KMS-11 (cell line): Measurements from ENCODE around the gene CEP126.

ENCODE experiments used
- H2AFZ ChIP-seq: fragments of 200-600 bp; sonication (generic); 2 replicates; pipeline ENCODE4 v1.6.1; 2016; ENCODE audit warnings: antibody characterized with exemption, mixed run types, low read depth
- H3K27ac ChIP-seq: fragments of 200-600 bp; sonication (generic); 2 replicates; pipeline ENCODE4 v1.6.1; 2016; ENCODE audit warnings: mild to moderate bottlenecking, mixed run types
- H3K27me3 ChIP-seq: fragments of 200-600 bp; sonication (generic); 2 replicates; pipeline ENCODE4 v1.6.1; 2017; ENCODE audit warnings: mild to moderate bottlenecking, low read depth, mixed run types, moderate library complexity; ENCODE audit not compliant: insufficient read depth
- H3K36me3 ChIP-seq: fragments of 200-600 bp; sonication (generic); 2 replicates; pipeline ENCODE4 v1.6.1; 2017; ENCODE audit warnings: mild to moderate bottlenecking, mixed run types; ENCODE audit not compliant: insufficient read depth
- H3K4me1 ChIP-seq: fragments of 200-600 bp; sonication (generic); 2 replicates; pipeline ENCODE4 v1.6.1; 2016; ENCODE audit warnings: mild to moderate bottlenecking, low read depth, mixed run types; ENCODE audit not compliant: poor library complexity, severe bottlenecking
- H3K4me2 ChIP-seq: fragments of 200-600 bp; sonication (generic); 2 replicates; pipeline ENCODE4 v1.7.0; 2016; ENCODE audit warnings: mild to moderate bottlenecking, mixed run types
- H3K4me3 ChIP-seq: fragments of 200-600 bp; sonication (generic); IDR thresholded peaks from 2 replicates; pipeline ENCODE4 v1.6.1; 2017; ENCODE audit warnings: low read depth, low read length, mixed read lengths; ENCODE audit not compliant: insufficient read depth
- H3K79me2 ChIP-seq: fragments of 200-600 bp; sonication (generic); 2 replicates; pipeline ENCODE4 v1.6.1; 2016; ENCODE audit warnings: low read depth, mixed run types; ENCODE audit not compliant: insufficient read depth
- H3K9ac ChIP-seq: fragments of 200-600 bp; sonication (generic); 2 replicates; pipeline ENCODE4 v1.6.1; 2016; ENCODE audit warnings: mild to moderate bottlenecking, mixed run types
- H4K20me1 ChIP-seq: fragments of 200-600 bp; sonication (generic); 2 replicates; pipeline ENCODE4 v1.6.1; 2016; ENCODE audit warnings: mild to moderate bottlenecking, mixed run types; ENCODE audit not compliant: insufficient read depth
- TF ChIP-seq, protein P1 (sequence below): fragments of 200-600 bp; sonication (generic); conservative IDR thresholded peaks from 2 replicates; pipeline ENCODE4 v1.6.1; 2017; ENCODE audit warnings: low read depth, mild to moderate bottlenecking, antibody characterized with exemption, low read length, moderate library complexity, mixed read lengths

The CEP126 gene

DNA sequence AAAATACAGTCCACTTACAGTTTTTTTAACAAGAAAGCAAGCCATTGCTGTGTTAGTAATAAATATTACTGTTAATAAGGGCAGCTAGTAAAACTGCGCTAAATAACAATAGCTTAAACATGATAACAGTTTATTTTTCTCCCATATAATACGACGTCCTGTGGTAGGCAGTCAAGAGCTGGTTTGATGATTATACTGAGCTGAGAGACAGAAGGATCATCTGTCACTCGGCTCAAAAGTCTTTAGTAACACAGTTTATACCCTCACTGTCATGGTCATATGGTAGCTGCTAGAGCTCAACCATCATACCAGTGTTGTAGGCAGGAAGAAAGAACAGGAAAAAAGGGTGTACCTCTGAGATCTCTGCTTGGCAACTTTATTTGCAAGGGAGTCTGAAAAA, 30.6 kb downstream of the CEP126 start:
- Histone ChIP-seq H3K4me1 (no peaks in the 10 kb centered on the region), H3K4me3 (no peak overlapping the region), H3K4me2 (no peak overlapping the region), H3K27ac (no peak overlapping the region), H4K20me1 (no peaks in the 10 kb centered on the region), H3K36me3 (no peaks in the 10 kb centered on the region), H2AFZ (no peak overlapping the region), H3K79me2 (no peaks in the 10 kb centered on the region), H3K27me3 (no peaks in the 10 kb centered on the region), H3K9ac (no peak overlapping the region)
- TF ChIP-seq, protein P1, sequence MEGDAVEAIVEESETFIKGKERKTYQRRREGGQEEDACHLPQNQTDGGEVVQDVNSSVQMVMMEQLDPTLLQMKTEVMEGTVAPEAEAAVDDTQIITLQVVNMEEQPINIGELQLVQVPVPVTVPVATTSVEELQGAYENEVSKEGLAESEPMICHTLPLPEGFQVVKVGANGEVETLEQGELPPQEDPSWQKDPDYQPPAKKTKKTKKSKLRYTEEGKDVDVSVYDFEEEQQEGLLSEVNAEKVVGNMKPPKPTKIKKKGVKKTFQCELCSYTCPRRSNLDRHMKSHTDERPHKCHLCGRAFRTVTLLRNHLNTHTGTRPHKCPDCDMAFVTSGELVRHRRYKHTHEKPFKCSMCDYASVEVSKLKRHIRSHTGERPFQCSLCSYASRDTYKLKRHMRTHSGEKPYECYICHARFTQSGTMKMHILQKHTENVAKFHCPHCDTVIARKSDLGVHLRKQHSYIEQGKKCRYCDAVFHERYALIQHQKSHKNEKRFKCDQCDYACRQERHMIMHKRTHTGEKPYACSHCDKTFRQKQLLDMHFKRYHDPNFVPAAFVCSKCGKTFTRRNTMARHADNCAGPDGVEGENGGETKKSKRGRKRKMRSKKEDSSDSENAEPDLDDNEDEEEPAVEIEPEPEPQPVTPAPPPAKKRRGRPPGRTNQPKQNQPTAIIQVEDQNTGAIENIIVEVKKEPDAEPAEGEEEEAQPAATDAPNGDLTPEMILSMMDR = no peak

DNA sequence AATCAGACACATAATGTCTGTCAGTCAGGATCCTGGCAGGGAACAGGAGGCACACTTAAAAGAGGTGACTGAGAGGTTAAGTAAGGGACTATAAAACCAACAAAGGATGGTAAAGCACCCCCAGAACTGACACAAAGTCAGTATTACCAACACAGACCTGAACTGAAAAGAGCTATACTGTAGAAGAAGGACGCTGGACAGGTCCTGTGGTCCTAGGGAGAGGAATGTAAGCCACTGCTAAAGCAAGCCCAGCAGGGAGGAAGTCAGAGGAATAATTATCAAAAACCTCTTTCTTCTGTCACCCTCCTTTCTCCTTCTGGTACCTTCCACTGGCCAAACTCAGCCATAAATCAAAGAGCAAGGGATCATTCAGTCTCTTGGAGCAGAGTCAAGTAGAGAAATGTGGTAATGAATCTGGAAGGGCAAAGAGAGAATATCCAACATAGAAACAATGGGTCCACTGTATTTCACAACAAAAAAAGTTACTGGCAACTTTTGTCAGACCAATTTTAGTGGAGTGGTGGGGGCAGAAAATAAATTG, 34.9 kb downstream of the CEP126 start:
- Histone ChIP-seq H3K27me3 (no peaks in the 10 kb centered on the region), H3K79me2 (no peaks in the 10 kb centered on the region), H3K4me2 (no peak overlapping the region), H3K9ac (no peak overlapping the region), H3K27ac (no peak overlapping the region), H4K20me1 (no peaks in the 10 kb centered on the region), H3K4me3 (no peak overlapping the region), H3K4me1 (peaks cover 10% of the 10 kb centered on the region), H3K36me3 (no peaks in the 10 kb centered on the region), H2AFZ (no peak overlapping the region)
- TF ChIP-seq, protein P1 = no peak

DNA sequence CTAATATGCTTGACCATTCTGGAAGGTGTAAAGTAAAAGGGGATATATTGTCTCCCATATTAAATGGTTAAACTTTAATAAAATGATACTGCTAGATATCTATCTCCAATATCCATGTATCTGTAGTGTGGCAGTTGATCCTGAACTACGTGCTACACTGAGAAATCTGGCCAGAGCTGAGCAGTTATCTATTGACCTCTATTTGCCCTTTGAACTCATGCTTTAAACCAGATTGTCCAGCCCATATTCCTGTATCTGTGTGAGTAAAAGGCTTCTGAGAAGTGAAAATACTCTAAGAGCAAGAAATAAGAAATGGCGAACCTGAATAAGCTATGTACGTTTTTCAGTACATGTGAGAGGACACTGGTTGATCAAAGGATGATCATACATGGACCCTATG, 40.5 kb downstream of the CEP126 start:
- no peak overlapping the region for H3K4me3 ChIP-seq

DNA sequence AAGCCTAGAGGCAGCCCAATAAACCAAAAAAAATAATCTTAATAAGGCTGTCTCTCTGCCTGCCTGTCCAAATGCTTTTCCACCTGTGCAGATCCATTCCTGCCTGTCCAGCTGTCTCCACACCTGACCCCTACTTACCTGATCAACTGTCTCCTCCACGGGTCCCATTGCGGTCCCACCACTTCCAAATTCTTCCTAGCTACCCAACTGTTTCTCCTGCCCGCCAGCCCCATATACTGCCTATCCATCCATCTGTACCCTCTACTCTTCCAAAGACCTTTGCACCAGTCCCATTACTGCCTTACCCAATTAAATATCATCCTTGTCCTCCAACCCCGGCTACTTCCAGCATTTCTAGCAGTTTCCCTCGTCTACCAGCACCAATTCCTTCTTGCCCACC, 40.9 kb downstream of the CEP126 start:
- H3K27ac ChIP-seq = no peak overlapping the region
- no peaks in the 10 kb centered on the region for H3K27me3 ChIP-seq
- no peak overlapping the region for H3K4me2 ChIP-seq
- no peaks in the 10 kb centered on the region for H3K36me3 ChIP-seq
- no peaks in the 10 kb centered on the region for H4K20me1 ChIP-seq
- peaks cover 10% of the 10 kb centered on the region for H3K4me1 ChIP-seq
- H3K4me3 ChIP-seq = no peak overlapping the region
- no peaks in the 10 kb centered on the region for H3K79me2 ChIP-seq
- TF ChIP-seq, protein P1 = no peak
- no peak overlapping the region for H2AFZ ChIP-seq
- no peak overlapping the region for H3K9ac ChIP-seq

More for the DNA sequence above, 40.5 kb downstream of the CEP126 start:
- Histone ChIP-seq H4K20me1 (no peaks in the 10 kb centered on the region), H3K9ac (no peak overlapping the region), H3K27me3 (no peaks in the 10 kb centered on the region), H3K79me2 (no peaks in the 10 kb centered on the region), H3K36me3 (no peaks in the 10 kb centered on the region), H2AFZ (no peak overlapping the region), H3K4me1 (peaks cover 10% of the 10 kb centered on the region), H3K27ac (no peak overlapping the region), H3K4me2 (no peak overlapping the region)
- TF ChIP-seq, protein P1 = no peak
